ENCODE data around the gene ADAMTS7. TPM values are rescaled to one million over a fixed set of nuclear protein-coding genes. Genes with fewer than 3 reads are reported as not detected.

Gene ADAMTS7
- total RNA-seq, 1 experiment from 2014 or later = 1.1 TPM

GRCh38 chr15:78718837-78719236 lies 92.4 kb downstream of the ADAMTS7 start:
- ChIA-PET POLR2A (no interaction called here), CTCF (no interaction called here)
- Mint-ChIP-seq H3K27me3 (ENCODE audit: insufficient read depth, unreplicated experiment) (peaks cover 4% of the 10 kb centered on the region), H3K9me3 (ENCODE audit: unreplicated experiment) (peaks cover 3% of the 10 kb centered on the region), H3K27ac (ENCODE audit: unreplicated experiment) (no peak overlapping the region), H3K36me3 (ENCODE audit: insufficient read depth, unreplicated experiment) (no peaks in the 10 kb centered on the region), H3K4me3 (ENCODE audit: unreplicated experiment) (peak overlapping the region; percentile 82), H3K4me1 (ENCODE audit: low read depth, unreplicated experiment) (no peaks in the 10 kb centered on the region)
- Histone ChIP-seq H3K9me3 (no peaks in the 10 kb centered on the region), H3K4me1 (no peaks in the 10 kb centered on the region), H3K36me3 (ENCODE audit: control insufficient read depth, insufficient read depth, low read length) (no peaks in the 10 kb centered on the region), H3K27me3 (replicated peaks; ENCODE audit: control insufficient read depth, insufficient read depth, low read length) (no peaks in the 10 kb centered on the region), H3K4me3 (ENCODE audit: low read depth, low read length) (no peak overlapping the region)
- no peak for TF ChIP-seq CTCF (IDR thresholded peaks at IDR 0.05; ENCODE audit: insufficient read depth in 1 of 2, low read depth in 1 of 2, low read length in 1 of 2, severe bottlenecking in 1 of 2, unreplicated experiment in 1 of 2)
- DNase-seq = no peak
- intact Hi-C loops (cut with micrococcal nuclease; ENCODE audit: unreplicated experiment) = no loop called here
- TSS peak; percentile 27 for BruUV-seq (replicated peaks)

GRCh38 chr15:78717956-78718656 lies 93.2 kb downstream of the ADAMTS7 start:
- Histone ChIP-seq H3K27me3 (replicated peaks; ENCODE audit: control insufficient read depth, insufficient read depth, low read length) (no peaks in the 10 kb centered on the region), H3K4me3 (ENCODE audit: low read depth, low read length) (no peak overlapping the region), H3K36me3 (ENCODE audit: control insufficient read depth, insufficient read depth, low read length) (no peaks in the 10 kb centered on the region), H3K4me1 (no peaks in the 10 kb centered on the region), H3K9me3 (no peaks in the 10 kb centered on the region; the same call in 1 of the 2 replicates)
- intact Hi-C loops (cut with micrococcal nuclease; ENCODE audit: unreplicated experiment) = no loop called here
- Mint-ChIP-seq H3K27me3 (ENCODE audit: insufficient read depth, unreplicated experiment) (peaks cover 4% of the 10 kb centered on the region), H3K4me3 (ENCODE audit: unreplicated experiment) (no peak overlapping the region), H3K36me3 (ENCODE audit: insufficient read depth, unreplicated experiment) (no peaks in the 10 kb centered on the region), H3K27ac (ENCODE audit: unreplicated experiment) (no peak overlapping the region), H3K4me1 (ENCODE audit: low read depth, unreplicated experiment) (no peaks in the 10 kb centered on the region), H3K9me3 (ENCODE audit: unreplicated experiment) (peaks cover 10% of the 10 kb centered on the region)
- CTCF ChIA-PET = no interaction called here
- no TSS peak for BruUV-seq (replicated peaks)
- DNase-seq = no peak
- TF ChIP-seq CTCF (IDR thresholded peaks at IDR 0.05; ENCODE audit: insufficient read depth in 1 of 2, low read depth in 1 of 2, low read length in 1 of 2, severe bottlenecking in 1 of 2, unreplicated experiment in 1 of 2) = no peak
- POLR2A ChIA-PET = no interaction called here

- H3K4me3 Mint-ChIP-seq (ENCODE audit: unreplicated experiment) = no peak overlapping the region
- POLR2A ChIA-PET = no interaction called here
- DNase-seq = no peak
- Histone ChIP-seq H3K4me3 (ENCODE audit: low read depth, low read length) (no peak overlapping the region), H3K4me1 (no peaks in the 10 kb centered on the region), H3K9me3 (no peaks in the 10 kb centered on the region; the same call in 1 of the 2 replicates), H3K27me3 (replicated peaks; ENCODE audit: control insufficient read depth, insufficient read depth, low read length) (no peaks in the 10 kb centered on the region), H3K36me3 (ENCODE audit: control insufficient read depth, insufficient read depth, low read length) (no peaks in the 10 kb centered on the region)
- H3K36me3 Mint-ChIP-seq (ENCODE audit: insufficient read depth, unreplicated experiment) = no peaks in the 10 kb centered on the region
- TF ChIP-seq CTCF (IDR thresholded peaks at IDR 0.05; ENCODE audit: insufficient read depth in 1 of 2, low read depth in 1 of 2, low read length in 1 of 2, severe bottlenecking in 1 of 2, unreplicated experiment in 1 of 2) = no peak
- H3K27me3 Mint-ChIP-seq (ENCODE audit: insufficient read depth, unreplicated experiment) = peaks cover 4% of the 10 kb centered on the region
- no peaks in the 10 kb centered on the region for H3K4me1 Mint-ChIP-seq (ENCODE audit: low read depth, unreplicated experiment)
- peaks cover 15% of the 10 kb centered on the region for H3K9me3 Mint-ChIP-seq (ENCODE audit: unreplicated experiment)
- intact Hi-C loops (cut with micrococcal nuclease; ENCODE audit: unreplicated experiment) = no loop called here
- CTCF ChIA-PET = no interaction called here
- no peak overlapping the region for H3K27ac Mint-ChIP-seq (ENCODE audit: unreplicated experiment)
- BruUV-seq (replicated peaks) = no TSS peak
Measured at GRCh38 chr15:78716651-78717050, 94.6 kb downstream of the ADAMTS7 start.

Measured in Caco-2 (cell line).